ENCODE data around the gene VIT.

The VIT gene

GRCh38 chr2:36857713-36858112 is 161.2 kb downstream of the VIT start:
- H3K9ac ChIP-seq (ENCODE audit: low read length), result no peak overlapping the region

DNA sequence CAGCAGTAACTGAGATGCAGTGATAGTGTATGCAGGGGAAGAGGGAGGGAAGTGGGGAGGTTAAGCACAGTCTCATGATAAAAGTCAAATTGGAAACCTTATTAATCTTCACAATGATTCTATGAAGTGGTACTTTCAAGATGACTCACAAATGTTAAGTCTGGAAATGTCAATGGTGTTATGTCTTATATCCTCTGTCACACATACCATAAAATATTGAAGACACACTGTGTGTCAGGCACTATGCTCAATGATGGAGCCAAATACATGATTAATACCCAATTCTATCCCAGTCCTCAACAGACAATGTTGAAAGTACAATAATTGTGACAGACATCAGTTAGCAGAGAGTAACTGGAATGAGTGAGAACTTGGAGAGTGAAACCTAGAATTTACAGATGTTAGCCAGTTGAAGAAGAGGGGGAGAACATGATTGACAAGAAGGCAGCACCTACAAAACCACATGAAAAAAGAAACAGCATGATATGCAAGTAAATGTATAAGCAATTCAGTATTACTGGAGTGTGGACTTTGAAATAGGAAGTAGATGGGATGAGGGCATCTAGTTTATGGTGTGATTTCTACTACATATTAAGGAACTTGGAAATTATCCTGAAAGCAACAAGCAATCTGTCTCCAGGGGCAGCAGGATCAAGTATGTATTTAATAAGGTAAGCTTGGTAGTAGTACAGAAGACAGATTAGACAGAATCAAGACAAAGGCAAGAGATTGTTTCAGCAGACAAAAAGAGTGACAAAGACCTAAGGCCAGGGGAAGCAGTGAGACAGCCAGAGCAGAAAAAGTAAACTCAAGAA is 162.3 kb downstream of the VIT start:
- Histone ChIP-seq H3K79me2 (ENCODE audit: insufficient read depth, low read length) (no peaks in the 10 kb centered on the region), H3K9me2 (replicated peaks; ENCODE audit: insufficient read depth, low read length) (no peaks in the 10 kb centered on the region), H3K36me3 (ENCODE audit: low read length) (peaks cover 10% of the 10 kb centered on the region; the same call in 1 of the 2 replicates), H3F3A (ENCODE audit: insufficient read depth) (no peaks in the 10 kb centered on the region), H3K27me3 (ENCODE audit: low read length) (no peaks in the 10 kb centered on the region), H4K20me1 (ENCODE audit: low read depth, low read length) (no peaks in the 10 kb centered on the region), H3K4me3 (ENCODE audit: insufficient read depth, low read length, poor library complexity, severe bottlenecking) (no peak overlapping the region), H3K9ac (ENCODE audit: low read length) (no peak overlapping the region), H2AFZ (ENCODE audit: low read depth, low read length, severe bottlenecking) (no peak overlapping the region), H3K9me3 (ENCODE audit: insufficient read depth, low read length) (no peaks in the 10 kb centered on the region), H3K27ac (ENCODE audit: low read depth, low read length) (no peak overlapping the region), H3K4me2 (ENCODE audit: low read depth, low read length, poor library complexity, severe bottlenecking) (no peak overlapping the region)
- TF ChIP-seq CTCF (IDR thresholded peaks at IDR 0.05; ENCODE audit: insufficient read depth, low read length, poor library complexity, severe bottlenecking) (no peak), EZH2phosphoT487 (conservative IDR thresholded peaks at IDR 0.05; ENCODE audit: low read length) (no peak)

More at GRCh38 chr2:36857713-36858112, 161.2 kb downstream of the VIT start:
- Histone ChIP-seq H3K36me3 (ENCODE audit: low read length) (peaks cover 10% of the 10 kb centered on the region; the same call in 1 of the 2 replicates), H4K20me1 (ENCODE audit: low read depth, low read length) (no peaks in the 10 kb centered on the region), H3K4me3 (ENCODE audit: insufficient read depth, low read length, poor library complexity, severe bottlenecking) (no peak overlapping the region), H3K79me2 (ENCODE audit: insufficient read depth, low read length) (no peaks in the 10 kb centered on the region), H2AFZ (ENCODE audit: low read depth, low read length, severe bottlenecking) (no peak overlapping the region), H3K27me3 (ENCODE audit: low read length) (no peaks in the 10 kb centered on the region), H3K9me2 (replicated peaks; ENCODE audit: insufficient read depth, low read length) (no peaks in the 10 kb centered on the region), H3K9me3 (ENCODE audit: insufficient read depth, low read length) (no peaks in the 10 kb centered on the region), H3F3A (ENCODE audit: insufficient read depth) (no peaks in the 10 kb centered on the region), H3K27ac (ENCODE audit: low read depth, low read length) (no peak overlapping the region), H3K4me2 (ENCODE audit: low read depth, low read length, poor library complexity, severe bottlenecking) (no peak overlapping the region)
- TF ChIP-seq EZH2phosphoT487 (conservative IDR thresholded peaks at IDR 0.05; ENCODE audit: low read length), result no peak
- TF ChIP-seq CTCF (IDR thresholded peaks at IDR 0.05; ENCODE audit: insufficient read depth, low read length, poor library complexity, severe bottlenecking), result no peak

DNA sequence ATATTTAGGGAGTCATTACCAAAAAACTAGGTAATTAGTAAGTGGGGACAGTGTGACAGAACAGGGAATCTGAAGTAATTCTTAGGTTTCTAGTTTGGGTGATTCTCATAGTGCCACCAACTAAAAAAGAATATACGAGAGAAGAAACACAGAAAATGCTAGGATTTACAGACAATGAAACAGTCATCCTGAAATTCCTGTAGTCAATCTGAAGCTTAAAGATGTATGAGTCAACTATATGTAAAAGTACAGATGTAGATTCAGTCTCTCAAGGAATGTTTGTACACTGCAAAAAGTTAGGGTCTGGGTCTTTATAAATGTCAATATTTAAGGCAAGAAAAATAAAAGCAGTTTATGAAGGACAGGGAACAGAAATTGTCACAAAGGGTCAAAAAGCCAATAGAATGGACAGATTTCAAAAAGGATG is 162.9 kb downstream of the VIT start:
- Histone ChIP-seq H3K27ac (ENCODE audit: low read depth, low read length) (no peak overlapping the region), H3K36me3 (ENCODE audit: low read length) (peaks cover 10% of the 10 kb centered on the region; the same call in 1 of the 2 replicates), H3K9me3 (ENCODE audit: insufficient read depth, low read length) (no peaks in the 10 kb centered on the region), H3K9ac (ENCODE audit: low read length) (no peak overlapping the region), H4K20me1 (ENCODE audit: low read depth, low read length) (no peaks in the 10 kb centered on the region), H3K4me2 (ENCODE audit: low read depth, low read length, poor library complexity, severe bottlenecking) (no peak overlapping the region), H3F3A (ENCODE audit: insufficient read depth) (no peaks in the 10 kb centered on the region), H3K4me3 (ENCODE audit: insufficient read depth, low read length, poor library complexity, severe bottlenecking) (no peak overlapping the region), H3K9me2 (replicated peaks; ENCODE audit: insufficient read depth, low read length) (no peaks in the 10 kb centered on the region), H2AFZ (ENCODE audit: low read depth, low read length, severe bottlenecking) (no peak overlapping the region), H3K27me3 (ENCODE audit: low read length) (no peaks in the 10 kb centered on the region), H3K79me2 (ENCODE audit: insufficient read depth, low read length) (no peaks in the 10 kb centered on the region)
- TF ChIP-seq CTCF (IDR thresholded peaks at IDR 0.05; ENCODE audit: insufficient read depth, low read length, poor library complexity, severe bottlenecking) (no peak), EZH2phosphoT487 (conservative IDR thresholded peaks at IDR 0.05; ENCODE audit: low read length) (no peak)

Data from SU-DHL-6 (cell line).